Right forelimb (tissue), 1 donor: ENCODE data around the gene ARFGAP3.

Experiments
- DNase-seq: peaks from one replicate; pipeline ENCODE4 v3.0.0-alpha.2; 2018

The ARFGAP3 gene

GRCh38 chr22:42860968-42861367, 3.9 kb upstream of the ARFGAP3 start:
- no peak for DNase-seq

- DNase-seq = no peak
Observed at GRCh38 chr22:42857845-42858481, 890 bp upstream of the ARFGAP3 start.

GRCh38 chr22:42856179-42856864, 751 bp downstream of the ARFGAP3 start:
- DNase-seq = peak; percentile 58

- DNase-seq = no peak
Observed at GRCh38 chr22:42855721-42856120, 1.4 kb downstream of the ARFGAP3 start.

GRCh38 chr22:42855211-42855610, 1.9 kb downstream of the ARFGAP3 start:
- DNase-seq = no peak

- no peak for DNase-seq
Observed at GRCh38 chr22:42848941-42849550, 8.0 kb downstream of the ARFGAP3 start.

GRCh38 chr22:42847110-42847509, 10.0 kb downstream of the ARFGAP3 start:
- no peak for DNase-seq

GRCh38 chr22:42844756-42845155, 12.3 kb downstream of the ARFGAP3 start:
- DNase-seq = no peak

GRCh38 chr22:42842658-42843370, 14.3 kb downstream of the ARFGAP3 start:
- DNase-seq = no peak

GRCh38 chr22:42841444-42841843, 15.6 kb downstream of the ARFGAP3 start:
- DNase-seq = no peak

- DNase-seq = no peak
Observed at GRCh38 chr22:42837556-42837955, 19.5 kb downstream of the ARFGAP3 start.

GRCh38 chr22:42836026-42836425, 21.0 kb downstream of the ARFGAP3 start:
- no peak for DNase-seq

GRCh38 chr22:42834177-42834949, 22.7 kb downstream of the ARFGAP3 start:
- no peak for DNase-seq

GRCh38 chr22:42833104-42833503, 24.0 kb downstream of the ARFGAP3 start:
- DNase-seq = no peak

GRCh38 chr22:42831712-42832111, 25.4 kb downstream of the ARFGAP3 start:
- no peak for DNase-seq

- no peak for DNase-seq
Observed at GRCh38 chr22:42830161-42830560, 26.9 kb downstream of the ARFGAP3 start.

GRCh38 chr22:42829302-42829701, 27.8 kb downstream of the ARFGAP3 start:
- no peak for DNase-seq

GRCh38 chr22:42825796-42826195, 31.3 kb downstream of the ARFGAP3 start:
- no peak for DNase-seq

- no peak for DNase-seq
Observed at GRCh38 chr22:42821386-42821785, 35.7 kb downstream of the ARFGAP3 start.

- no peak for DNase-seq
Observed at GRCh38 chr22:42820045-42820763, 36.9 kb downstream of the ARFGAP3 start.

- no peak for DNase-seq
Observed at GRCh38 chr22:42819412-42820044, 37.5 kb downstream of the ARFGAP3 start.

- no peak for DNase-seq
Observed at GRCh38 chr22:42817556-42817955, 39.5 kb downstream of the ARFGAP3 start.
